ENCODE measurements around the gene BCL6B.

DNA sequence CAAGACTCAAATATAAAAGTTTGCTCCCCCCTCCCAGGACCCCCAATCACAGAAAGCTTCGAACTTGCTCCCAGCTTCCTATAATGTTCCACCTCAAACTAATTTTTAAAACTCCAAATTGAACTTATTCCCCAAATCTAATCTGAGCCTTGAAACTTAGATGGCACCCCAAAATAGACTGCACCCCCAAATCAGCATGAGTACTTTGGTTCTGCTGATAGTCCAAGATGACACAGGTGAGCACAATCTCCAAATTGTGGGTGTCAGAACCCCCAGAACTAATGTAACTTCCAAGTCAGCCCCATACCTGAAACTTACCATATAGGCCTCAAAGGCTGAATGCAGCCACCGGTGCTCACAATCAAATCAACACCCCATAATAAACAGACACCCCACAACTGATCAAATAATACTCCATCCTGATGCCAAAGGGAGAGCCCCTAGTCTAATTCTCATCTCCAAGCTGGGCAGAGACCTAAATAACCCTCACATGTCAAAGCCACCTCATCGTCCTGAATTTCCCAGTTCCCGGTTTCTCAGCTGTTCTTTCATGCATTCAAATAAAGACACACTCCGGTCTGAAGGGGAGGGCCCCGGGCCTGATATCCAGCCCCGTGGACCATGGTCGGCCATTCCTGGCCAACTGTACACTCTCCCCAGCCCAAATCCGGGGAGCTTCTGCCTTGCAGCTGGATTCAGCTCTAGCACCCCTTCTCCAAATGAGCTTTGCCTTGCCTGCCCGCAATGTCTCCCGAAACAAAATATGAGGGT, 1.8 kb upstream of the BCL6B start:
- no peak for TF ChIP-seq EP300 (IDR thresholded peaks at IDR 0.05)
- TF ChIP-seq, protein P1, sequence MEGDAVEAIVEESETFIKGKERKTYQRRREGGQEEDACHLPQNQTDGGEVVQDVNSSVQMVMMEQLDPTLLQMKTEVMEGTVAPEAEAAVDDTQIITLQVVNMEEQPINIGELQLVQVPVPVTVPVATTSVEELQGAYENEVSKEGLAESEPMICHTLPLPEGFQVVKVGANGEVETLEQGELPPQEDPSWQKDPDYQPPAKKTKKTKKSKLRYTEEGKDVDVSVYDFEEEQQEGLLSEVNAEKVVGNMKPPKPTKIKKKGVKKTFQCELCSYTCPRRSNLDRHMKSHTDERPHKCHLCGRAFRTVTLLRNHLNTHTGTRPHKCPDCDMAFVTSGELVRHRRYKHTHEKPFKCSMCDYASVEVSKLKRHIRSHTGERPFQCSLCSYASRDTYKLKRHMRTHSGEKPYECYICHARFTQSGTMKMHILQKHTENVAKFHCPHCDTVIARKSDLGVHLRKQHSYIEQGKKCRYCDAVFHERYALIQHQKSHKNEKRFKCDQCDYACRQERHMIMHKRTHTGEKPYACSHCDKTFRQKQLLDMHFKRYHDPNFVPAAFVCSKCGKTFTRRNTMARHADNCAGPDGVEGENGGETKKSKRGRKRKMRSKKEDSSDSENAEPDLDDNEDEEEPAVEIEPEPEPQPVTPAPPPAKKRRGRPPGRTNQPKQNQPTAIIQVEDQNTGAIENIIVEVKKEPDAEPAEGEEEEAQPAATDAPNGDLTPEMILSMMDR (IDR thresholded peaks at IDR 0.05) = no peak

All from gastroesophageal sphincter (tissue), 3 donors.